Globus pallidus (tissue), 1 donor: ENCODE results near the gene PPP1R3G.

ENCODE experiments used
- DNase-seq: peaks from one replicate; pipeline ENCODE4 v3.0.0-alpha.2; 2015; ENCODE audit warnings: low spot score

The PPP1R3G gene

DNA sequence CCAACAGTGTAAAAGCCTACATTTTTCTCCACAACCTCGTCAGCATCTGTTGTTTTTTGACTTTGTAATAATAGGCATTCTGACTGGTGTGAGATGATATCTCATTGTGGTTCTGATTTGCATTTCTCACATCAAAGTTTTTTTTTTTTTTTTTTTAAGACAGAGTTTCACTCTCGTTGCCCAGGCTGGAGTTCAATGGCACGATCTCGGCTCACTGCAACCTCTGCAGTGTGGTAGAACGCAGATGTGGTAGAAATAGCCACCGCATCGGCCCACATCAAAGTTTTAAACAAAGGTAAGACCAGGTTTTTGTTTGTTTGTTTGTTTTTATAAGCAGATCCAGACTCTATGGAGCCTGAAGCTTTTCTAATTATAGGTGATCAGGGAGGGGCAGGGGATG lies 12.7 kb upstream of the PPP1R3G start:
- no peak for DNase-seq

DNA sequence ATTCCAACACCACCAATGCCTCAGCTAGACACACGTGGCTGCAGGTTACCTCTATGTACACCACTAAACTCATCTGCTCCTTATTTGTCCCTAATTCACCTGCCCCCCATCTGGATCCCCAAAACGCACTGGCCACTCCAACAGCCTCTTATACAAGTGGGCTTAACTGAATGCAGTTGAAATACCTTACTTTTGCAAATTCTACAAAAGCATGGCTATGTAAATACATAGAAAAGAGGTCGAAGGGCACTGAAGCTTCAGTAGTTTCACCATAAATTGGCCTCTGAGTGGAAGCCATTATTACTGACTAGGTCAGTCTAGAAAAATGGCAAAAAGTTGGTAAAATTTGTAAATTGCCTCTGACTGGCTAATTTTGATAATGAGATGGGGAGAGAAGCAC lies 11.1 kb upstream of the PPP1R3G start:
- no peak for DNase-seq

DNA sequence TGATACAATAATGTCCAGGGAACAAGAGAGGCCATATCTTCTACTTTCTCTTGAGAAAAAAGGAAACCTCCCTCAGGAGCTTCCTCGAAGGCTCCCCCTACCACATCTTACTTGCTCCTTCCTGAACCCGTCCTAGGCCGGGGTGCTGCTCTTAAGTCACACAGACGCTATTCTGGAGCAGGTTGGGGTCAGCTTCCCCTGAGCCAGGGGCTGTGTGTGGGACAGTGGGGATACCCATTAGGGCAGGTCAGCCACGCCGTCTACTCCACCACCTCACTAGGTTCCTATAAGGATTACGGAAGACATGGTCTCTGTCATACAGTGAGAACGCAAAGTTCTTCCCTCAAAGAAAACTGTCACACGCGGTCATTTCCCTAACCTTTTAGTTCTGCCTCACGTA lies 8.2 kb upstream of the PPP1R3G start:
- DNase-seq = no peak

DNA sequence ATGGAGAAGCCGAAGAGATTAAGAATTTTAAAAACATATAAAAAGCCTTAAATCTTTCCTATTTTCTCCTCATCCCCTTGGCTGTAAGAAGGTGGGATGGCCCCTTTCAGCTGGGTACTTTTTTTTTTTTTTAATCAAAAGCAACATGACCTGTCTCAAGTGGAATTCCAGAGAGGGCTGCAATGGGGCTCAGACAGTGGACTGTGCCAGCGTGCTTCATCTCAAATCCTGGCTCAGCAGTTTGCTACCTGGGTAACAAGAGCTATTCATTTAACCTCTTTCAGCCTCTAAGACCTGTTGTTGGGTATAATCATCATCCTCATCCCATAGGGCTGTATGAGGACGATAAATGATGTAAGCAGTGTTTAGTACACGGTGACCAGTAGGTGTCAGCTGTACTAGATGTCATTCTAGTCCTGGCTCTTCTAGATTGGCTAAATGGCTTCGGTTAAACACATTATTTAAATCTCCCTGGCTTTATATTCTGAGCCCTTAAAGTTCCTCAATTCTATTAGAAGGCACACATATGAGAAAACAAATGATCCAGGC lies 6.9 kb upstream of the PPP1R3G start:
- no peak for DNase-seq

DNA sequence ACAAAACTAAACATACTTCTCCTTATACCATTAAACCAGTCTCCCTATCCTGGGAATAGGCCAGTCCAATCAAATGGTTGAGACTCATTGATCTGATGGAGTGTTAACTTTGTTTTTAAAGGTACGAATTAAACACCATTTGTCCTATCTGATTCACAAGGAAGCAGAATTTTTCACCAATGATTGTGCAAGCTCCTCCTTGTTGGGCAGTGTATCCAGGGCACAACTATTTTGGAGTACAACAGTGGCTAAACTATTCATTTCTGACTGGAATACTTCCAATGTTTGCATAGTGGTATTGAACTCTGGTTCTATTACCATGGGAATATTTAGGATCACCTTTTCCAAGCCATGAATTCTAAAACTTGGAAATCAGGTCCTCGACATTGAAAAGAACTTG lies 5.4 kb upstream of the PPP1R3G start:
- DNase-seq = no peak

DNA sequence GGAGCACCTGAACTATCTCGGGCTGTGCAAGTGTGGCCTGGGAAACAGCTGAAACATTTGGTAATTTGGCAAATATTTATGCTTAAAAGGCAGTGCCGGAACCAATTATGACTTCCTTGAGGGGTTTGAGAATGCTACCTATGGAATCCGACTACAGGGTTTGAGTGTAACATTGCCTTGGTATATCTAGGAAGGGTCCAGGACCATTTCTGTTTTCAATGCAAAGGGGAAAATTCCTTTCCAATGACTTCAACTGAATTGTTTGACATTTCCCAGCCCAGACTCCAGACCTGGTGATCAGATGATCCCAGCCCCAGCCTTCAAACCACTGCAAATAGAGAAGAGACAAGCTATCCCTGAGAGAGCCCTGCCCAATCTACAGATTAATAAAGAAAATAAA lies 4.6 kb upstream of the PPP1R3G start:
- no peak for DNase-seq

DNA sequence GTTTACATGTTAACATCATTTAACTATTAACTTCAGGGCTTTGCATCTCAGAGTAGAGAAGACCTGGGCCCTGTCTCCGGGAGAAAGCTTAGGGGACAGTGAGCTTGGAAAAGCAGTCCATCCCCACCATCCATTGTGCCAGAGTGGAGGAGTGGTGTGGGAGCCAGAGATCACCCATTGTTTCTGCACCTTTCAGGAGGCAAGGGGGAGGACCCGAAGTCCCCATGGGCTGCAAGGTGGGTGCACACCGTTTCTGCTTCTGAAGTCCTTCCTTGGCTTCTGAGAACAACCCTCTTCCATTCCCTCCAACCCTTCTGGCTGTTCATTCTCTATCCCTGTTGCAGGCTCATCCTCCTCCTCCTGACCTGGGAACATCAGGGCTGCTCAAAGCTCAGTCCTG lies 4.0 kb upstream of the PPP1R3G start:
- DNase-seq = no peak

DNA sequence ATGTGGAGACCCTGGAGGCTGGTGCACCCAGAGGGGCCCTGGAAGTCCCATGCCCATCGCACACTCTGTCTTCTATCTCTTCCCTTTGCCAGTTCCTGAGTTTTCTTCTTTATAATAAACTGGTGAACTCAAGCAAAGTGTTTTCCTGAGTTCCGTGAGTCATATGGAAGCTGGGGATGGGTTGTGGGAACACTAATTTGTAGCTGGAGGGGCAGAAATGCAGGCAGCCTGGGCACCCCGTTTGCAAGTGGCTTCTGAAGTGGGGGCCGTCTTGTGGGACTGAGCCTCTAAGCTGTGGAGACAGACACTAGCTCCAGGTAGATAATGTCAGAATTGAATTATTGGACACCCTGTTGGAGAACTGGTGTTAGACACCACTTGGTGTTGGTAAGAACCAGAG lies 3.2 kb upstream of the PPP1R3G start:
- DNase-seq = no peak

DNA sequence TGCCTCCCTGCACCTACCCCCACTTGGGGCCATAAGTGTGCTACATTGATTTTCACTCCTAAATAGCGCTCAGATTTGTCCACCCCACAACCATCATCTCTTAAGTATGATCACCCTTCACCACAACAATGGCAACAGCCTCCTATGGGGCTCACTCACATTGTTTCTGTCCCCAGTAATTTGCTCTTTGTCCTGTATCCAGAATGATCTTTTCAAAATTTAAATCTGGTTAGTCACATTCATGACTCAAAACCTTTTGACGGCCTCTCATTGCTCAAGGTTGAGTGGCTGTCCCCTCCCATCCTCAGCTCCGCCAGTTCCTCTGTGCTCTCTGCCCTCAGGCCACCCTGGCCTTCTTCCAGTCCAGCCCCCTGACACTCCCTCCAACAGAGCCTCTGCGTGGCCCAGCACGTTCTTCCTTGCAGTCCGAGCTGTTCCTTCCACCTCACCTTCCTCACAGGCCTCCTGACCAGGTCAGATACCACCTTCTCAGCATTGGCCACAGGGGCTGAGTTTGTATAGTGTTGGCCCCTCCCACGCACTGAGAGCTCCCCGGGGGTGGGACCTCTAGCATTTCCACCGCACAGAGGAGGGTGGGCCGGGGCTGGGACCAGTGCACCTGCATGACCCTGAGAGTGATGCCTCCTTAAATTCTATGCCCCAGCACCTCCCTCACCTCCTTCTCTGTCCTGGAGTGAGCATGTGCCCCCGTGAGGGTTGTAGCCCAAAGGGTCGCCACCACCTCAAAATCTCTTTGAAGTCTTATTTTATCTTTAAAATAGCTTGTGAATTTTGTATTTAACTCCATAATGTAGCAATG lies 2.4 kb upstream of the PPP1R3G start:
- no peak for DNase-seq

DNA sequence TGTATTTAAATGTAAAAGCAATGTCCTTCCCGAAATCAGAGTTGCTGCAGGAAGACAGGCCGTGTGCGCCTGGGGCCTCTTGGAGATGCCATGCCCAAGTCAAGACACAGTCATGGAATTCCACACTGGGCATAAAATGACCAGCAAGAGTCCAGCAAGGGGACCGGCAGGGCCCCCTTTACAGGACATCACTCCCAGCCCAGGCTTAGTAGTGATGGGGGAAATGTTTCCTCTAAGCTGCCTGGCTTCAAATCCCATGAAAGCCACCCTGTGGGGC lies 1.9 kb upstream of the PPP1R3G start:
- DNase-seq = no peak

DNA sequence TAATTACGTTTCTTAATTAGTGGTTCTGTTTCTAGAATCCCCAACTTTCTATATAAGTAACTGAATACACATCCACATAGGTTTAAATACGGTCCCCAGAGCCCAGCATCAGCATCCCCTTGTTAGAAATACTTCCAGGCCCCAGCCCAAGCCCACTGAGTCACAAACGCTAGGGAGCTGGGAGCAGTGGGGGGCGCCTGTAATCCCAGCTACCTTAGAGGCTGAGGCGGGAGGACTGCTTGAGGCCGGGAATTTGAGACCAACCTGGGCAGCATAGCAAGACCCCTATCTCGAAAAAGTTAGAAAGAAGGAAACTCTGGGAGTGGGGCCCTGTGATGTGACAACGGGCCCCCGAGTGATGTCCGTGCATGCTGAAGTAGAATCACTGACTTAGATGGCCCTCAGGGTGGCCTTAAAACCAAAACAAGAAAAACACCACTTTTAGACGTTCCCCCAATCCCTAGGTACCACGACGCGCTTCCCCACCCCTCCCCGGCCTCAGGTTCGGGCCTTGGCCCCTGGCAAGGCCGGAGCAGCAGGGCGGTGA lies 1.3 kb upstream of the PPP1R3G start:
- DNase-seq = no peak

DNA sequence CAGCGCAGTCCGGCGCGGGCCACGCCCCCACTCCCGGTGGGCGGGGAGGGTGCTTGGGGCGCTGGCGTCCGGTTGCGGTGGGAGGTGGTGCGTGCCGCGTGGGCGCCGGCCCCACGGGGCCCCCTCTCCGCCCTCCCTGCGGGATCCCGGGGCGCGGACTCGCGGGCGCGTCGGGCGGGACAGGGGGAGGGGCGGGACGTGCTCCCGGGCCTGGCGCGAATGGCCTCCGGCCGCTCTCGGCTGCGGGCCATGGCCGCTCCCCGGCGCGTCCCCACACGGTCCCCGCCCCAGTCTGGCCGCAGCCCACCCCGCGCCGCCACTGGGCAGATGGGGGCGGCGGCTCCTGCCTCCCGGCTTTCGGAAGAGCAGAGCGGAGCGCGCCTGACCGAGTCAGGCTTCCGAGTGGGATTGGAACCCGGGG lies 771 bp upstream of the PPP1R3G start:
- DNase-seq = peak; percentile 24

DNA sequence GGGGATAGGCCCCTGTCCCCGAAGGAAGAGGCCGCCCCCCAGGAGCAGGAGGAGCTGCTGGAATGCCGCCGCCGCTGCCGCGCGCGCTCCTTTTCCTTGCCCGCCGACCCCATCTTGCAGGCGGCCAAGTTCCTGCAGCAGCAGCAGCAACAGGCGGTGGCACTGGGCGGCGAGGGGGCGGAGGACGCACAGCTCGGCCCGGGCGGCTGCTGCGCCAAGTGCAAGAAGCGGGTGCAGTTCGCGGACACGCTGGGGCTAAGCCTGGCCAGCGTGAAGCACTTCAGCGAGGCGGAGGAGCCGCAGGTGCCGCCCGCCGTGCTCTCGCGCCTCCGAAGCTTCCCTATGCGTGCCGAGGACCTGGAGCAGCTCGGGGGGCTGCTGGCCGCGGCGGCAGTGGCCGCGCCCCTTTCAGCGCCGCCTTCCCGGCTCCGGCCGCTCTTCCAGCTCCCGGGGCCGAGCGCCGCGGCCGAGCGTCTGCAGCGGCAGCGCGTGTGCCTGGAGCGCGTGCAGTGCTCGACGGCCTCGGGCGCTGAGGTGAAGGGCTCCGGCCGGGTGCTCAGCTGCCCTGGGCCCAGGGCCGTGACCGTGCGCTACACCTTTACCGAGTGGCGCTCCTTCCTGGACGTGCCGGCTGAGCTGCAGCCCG lies 630 bp downstream of the PPP1R3G start:
- DNase-seq = no peak

DNA sequence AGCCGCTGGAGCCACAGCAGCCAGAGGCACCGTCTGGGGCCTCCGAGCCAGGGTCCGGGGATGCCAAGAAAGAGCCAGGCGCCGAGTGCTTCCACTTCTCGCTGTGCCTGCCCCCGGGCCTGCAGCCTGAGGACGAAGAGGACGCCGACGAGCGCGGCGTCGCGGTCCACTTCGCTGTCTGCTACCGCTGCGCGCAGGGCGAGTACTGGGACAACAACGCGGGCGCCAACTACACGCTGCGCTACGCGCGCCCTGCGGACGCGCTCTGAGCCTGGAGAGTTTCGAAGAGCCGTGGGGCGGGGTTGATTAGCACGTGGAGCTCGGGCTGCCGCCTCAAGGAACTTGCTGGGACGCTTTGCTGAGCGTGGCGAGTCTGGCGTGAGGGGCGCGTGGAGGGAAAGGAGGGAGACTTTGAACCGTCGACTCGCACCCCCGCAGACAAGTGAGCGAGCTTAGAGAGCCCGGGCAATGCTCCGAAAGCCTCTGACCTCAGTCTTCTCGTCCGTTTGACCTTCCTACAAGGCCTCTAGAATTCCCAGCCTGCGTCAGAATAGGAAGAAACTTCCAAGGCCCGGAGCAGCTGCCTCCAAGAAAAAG lies 1.3 kb downstream of the PPP1R3G start:
- no peak for DNase-seq

DNA sequence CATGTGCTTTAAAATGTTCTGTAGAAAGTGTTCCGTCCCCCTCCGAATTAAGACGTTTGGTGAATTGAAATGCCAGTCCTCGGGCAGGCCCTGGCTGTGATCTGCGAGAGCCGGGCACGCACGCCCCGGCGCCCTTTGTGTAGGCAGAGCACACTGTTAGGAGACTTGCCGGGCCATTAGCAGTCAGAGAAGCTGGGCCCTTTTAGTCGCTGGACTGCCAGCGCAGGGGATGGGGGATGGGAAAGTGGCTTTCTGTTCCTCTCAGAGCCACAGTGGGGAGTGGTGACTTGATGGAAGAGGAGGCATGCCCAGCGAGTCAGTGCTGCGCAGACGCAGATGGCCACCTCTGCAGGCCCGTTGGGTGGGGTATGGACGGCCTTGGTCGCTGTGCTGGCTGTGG lies 2.2 kb downstream of the PPP1R3G start:
- peak; percentile 76 for DNase-seq

DNA sequence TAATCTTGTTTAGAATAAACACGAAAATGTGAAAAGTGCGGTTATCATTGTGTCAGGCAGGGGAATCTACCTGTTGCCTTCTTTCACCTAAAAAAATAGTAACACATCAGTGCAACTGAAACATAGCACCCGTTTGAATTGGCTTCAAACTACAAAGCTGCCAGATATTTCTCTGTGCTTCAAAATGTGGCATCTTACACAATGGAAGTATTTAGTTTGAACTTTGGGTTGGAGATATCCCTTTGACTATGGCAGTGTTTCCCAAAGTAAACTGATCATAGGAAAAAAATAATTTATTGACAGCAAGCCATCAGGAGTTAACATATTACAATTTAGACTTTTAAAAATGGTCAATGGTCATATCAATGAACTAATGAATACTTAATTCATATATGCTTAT lies 3.6 kb downstream of the PPP1R3G start:
- DNase-seq = no peak

DNA sequence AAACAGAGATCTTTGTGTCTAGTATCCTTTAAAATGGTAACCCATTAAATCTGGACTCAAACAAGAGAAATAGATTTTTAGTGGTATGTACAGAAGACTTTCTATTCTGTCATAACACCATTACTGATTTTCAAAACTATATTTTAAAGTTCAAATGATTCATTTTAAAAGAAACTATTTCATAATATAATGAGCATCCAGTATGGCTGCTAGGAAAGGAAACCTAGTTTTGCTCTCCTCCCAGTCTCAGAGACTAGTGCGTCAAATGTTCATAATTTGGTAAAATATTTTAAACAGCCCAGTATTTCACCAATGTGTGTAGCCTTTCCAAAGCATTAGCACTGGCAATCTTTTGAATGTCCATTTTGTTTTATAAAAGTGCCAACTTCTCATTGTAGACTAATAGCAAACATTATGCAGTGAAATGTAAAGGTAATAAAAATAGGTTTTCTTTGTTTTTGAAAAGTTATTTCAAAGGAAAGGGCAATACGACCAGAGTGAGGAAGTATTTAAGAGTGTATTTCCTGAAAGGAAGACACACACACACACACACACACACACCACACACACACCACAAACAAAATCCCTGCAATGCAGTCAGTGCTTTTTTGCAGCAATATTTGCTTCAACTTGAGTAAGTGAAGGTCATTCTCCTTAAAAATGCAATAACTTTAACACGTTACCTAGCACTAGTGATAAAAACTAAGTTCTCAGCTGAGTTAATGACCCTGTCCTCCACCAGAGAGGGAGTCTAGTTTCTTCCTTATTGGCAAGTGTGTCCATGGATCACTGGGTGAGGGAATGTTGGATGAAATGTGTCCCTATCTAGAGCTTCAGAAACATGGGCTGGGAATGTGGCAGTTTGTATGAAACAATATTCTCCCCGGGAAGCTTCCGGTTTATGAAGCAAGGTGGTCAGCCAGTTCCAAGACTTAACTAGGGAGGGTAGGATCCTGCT lies 4.6 kb downstream of the PPP1R3G start:
- DNase-seq = no peak

DNA sequence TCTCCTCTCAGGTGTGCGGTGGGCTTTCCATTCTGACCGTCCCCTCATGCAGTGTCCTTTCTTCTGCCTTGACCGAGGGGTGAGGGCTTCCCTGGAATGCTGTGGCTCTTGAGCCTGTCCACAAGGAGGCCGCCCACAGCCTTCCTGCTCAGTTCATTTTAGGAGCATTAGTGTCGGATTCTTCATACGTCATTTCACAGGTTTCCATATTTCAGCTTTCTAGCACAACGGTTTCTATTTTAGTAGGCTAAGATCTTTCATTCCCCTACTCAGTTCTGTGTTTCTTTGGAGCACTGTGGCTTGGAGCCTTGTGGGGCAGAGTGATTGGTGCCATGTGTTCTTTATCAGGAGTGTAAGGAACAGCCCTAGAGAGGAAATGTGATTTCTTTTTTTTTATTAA lies 5.5 kb downstream of the PPP1R3G start:
- no peak for DNase-seq

DNA sequence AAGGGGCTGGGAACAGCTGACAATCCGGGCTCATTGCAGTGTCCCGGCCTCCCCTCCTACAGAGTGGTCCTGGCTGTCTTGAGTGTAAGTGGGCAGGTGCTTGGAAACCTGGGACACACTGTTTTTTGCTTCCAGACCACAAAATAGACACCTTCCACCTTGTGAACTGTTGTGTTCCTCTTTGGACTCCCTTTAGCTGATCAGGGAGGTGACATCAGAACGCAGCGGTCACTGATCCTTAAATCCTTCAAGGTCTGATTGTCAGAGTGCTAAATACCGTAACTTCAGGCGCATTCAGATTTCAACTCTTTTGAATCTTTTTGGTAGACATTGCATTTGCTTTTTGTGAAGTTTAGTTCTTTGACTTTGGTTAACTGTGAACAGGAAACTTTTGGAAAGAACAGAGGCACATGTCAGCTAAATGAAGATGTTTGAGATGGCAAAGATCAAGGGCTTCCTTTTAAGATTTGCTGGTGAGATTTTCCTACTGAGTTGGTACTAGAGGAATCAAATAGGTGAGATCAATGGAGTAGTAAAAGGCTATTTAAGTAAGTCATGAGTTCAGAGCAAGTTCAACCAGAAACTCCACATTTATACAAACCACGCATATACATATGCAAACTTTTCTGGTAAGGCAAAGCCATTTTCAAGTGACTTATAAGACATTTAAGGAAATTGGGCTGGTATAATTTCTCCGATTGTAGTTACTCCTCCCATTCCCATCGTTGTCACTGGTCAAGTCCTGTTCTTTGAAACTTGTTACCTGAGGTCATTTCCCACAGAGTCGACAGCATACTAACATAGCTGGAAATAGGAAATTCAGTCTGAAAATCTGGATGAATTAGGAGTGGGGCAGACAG lies 6.3 kb downstream of the PPP1R3G start:
- DNase-seq = no peak

DNA sequence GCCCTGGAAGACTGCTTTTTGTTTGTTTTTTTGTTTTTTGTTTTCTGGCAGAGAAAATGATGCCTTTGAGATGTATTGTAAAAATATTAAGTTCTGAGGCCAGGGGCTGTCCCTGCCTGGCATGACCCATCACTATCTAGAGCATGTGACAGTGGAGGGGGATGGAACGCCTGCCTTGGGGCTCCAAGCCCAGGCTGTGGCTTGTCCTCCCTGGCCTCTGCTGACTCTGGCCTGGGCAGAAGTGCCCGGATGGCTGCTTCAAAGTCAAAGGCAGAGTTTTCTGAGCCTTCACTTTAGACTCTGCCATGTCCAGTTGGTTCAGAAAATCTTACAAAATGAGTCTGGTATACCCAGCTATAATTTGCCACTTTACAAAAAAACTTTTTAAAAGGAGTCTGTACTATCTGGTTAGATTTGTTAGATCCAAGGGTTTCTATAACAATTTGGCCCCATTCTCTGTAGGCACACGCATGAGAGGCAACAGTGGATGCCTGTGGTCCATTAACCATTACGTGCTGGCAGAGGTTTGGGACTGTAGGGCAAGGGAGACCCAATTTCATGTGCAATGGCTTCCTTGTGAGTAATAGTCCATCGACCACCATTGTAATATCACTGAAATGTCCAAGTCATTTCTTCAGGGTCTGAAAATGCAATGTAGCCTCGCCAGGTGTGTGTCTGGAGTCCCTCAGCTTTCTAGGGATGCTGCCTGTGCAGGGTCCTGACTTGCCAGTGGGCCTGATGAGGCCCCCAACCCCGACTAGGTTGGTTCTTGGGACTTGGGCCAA lies 8.3 kb downstream of the PPP1R3G start:
- DNase-seq = no peak
